Transverse colon (tissue), 4 donors: Measurements from ENCODE around the gene NRIP2.

Source experiments
- CTCF ChIP-seq, 5 experiments: fragments of 200-600 bp in 3 of 5; fragments of 450-650 bp in 2 of 5; sonication (generic) in 3 of 5; IDR thresholded peaks; 1 replicate in 2 of 5; 2 replicates in 3 of 5; pipeline ENCODE4 v1.5.1; 2016 to 2017; ENCODE audit warnings: antibody characterized with exemption in 5 of 5, inconsistent platforms in 3 of 5, mild to moderate bottlenecking in 2 of 5, moderate library complexity in 1 of 5
- EP300 ChIP-seq: sonication (generic); formaldehyde crosslinking; IDR thresholded peaks from one replicate; pipeline ENCODE4 v1.6.1; 2017; ENCODE audit warnings: antibody characterized with exemption, low read depth
- POLR2A ChIP-seq: fragments of 450-650 bp; IDR thresholded peaks from one replicate; pipeline ENCODE4 v1.6.1; 2016; ENCODE audit warnings: antibody characterized with exemption, mild to moderate bottlenecking, moderate library complexity
- POLR2AphosphoS5 ChIP-seq, 3 donors: sonication (generic); formaldehyde crosslinking; IDR thresholded peaks; one replicate each; pipeline ENCODE4 v1.6.1; 2016; ENCODE audit warnings: antibody characterized with exemption in 3 of 3

DNA sequence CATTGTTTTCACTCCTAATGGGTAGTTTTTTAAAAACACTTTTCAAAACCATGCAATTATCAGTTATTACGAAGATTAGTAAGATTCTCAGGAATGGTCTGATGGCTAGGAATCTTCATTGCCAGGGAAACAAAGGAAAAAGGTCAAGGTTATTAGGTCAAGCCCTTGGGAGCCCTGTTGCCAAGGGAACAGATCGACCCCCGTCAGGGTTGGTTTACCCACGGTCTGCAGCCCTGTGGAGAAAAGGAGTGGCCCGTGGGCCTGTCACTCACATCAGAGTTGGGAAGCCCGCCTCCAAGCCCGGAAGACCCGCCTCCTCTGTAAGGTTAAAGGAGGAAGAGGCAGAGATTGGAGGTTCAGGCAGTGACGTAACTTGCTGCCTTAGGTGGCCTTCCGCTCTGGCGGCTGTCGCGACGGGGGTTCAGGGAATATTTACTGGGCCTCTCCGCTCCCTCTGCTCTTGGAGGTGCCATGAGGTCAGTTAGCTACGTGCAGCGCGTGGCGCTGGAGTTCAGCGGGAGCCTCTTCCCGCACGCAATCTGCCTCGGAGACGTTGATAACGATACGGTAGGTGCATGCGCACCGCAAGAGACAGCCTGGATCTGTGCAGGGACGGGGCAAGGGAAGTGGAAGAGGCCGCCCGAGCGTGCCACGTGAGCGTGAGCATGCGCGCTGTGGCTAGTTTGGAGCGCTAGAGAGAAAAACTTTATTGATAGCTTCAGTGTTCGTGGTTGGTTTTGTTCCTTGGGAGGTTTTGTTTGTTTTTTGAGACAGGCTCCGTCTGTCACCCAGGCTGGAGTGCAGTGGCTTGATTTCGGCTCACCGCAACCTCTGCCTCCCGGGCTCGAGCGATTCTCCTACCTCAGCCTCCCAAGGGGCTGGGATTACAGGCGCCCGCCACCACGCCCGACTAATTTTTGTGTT lies 22.3 kb downstream of the NRIP2 start, which contains the start of gene ITFG2:
- TF ChIP-seq POLR2A (peak; percentile 93), CTCF (IDR thresholded peaks at IDR 0.05) (no peak), EP300 (peak; percentile 2), POLR2AphosphoS5 (IDR thresholded peaks at IDR 0.05) (peak; percentile 86 to 97 (median 95))
